Suprapubic skin (tissue), 4 donors: ENCODE results near the gene KRTAP16-1.
"Not testable (repeated sequence)": the region's sequence is repeated elsewhere in the genome, so short reads cannot be mapped to it uniquely, and the experiment has no call there.

Source experiments
- CTCF ChIP-seq, 2 donors: fragments of 200-600 bp in 1 of 2; fragments of 450-650 bp in 1 of 2; sonication (generic) in 1 of 2; IDR thresholded peaks; one replicate each; pipeline ENCODE4 v1.5.1; 2016 to 2019; ENCODE audit warnings: antibody characterized with exemption in 2 of 2, mild to moderate bottlenecking in 1 of 2, moderate library complexity in 1 of 2
- POLR2A ChIP-seq, 2 donors: fragments of 450-650 bp; IDR thresholded peaks; one replicate each; pipeline ENCODE4 v1.6.1; 2017; ENCODE audit warnings: antibody characterized with exemption in 2 of 2, mild to moderate bottlenecking in 2 of 2, moderate library complexity in 2 of 2
- POLR2AphosphoS5 ChIP-seq, 3 donors: sonication (generic); formaldehyde crosslinking; IDR thresholded peaks; one replicate each; pipeline ENCODE4 v1.6.1; 2017; ENCODE audit warnings: antibody characterized with exemption in 3 of 3

GRCh38 chr17:41275648-41276190, 33.4 kb downstream of the KRTAP16-1 start, which contains the start of gene KRTAP9-7:
- TF ChIP-seq POLR2A, CTCF, POLR2AphosphoS5 (IDR thresholded peaks at IDR 0.05): not testable (repeated sequence)
